GM18861 (cell line): ENCODE data around the gene TMEM86B.
"Not testable (repeated sequence)": the region's sequence is repeated elsewhere in the genome, so short reads cannot be mapped to it uniquely, and the experiment has no call there.

Experiments used
- ATAC-seq: cut with Tn5 transposase; IDR thresholded peaks from one replicate; pipeline ENCODE4 v1.9.1; 2021; ENCODE audit not compliant: unreplicated experiment

Gene TMEM86B

DNA sequence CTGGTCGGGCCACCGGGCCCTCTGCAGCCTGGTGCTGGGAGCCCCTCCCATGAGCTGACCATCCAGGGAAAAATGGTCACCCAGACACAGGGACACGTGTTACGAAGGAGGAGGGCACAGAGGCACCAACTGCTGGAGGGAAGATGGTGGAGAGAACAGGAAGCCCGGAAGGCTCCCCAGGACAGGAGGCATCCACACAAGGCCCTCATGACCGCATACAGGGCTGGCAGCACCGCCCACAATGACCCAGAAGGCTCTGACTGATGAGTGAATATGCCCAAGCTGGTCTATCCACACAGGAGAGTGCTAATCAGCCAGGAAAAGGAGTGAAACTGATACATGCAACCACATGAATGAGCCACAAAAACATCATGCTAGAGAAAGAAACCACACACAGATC is 14.0 kb upstream of the TMEM86B start:
- ATAC-seq = no peak

DNA sequence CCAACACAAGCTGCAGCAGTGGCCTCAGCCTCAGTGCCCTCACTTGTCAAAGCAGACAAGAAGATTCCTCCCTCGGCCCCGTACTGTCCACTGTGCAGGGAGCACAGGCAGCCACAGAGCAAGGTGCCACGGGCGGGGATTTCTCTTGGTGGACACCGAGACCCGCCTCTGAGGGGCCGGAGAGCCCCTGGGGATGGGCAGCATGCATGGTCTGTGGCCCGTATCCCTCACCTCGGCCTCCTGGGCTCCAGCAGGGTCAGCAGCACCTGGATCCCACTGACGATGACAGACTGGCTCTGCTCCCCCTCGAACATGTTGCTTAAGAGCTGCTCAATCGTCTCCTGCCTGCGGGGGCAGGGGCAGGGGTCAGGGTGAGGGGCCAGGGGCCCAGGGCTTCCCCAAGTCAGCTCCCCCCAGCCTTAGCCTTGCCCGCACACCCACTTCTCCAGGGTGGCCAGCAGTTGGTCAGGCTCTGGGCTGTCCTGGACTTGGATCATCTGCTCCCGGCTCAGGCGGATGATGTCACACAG is 13.4 kb upstream of the TMEM86B start:
- no peak for ATAC-seq

DNA sequence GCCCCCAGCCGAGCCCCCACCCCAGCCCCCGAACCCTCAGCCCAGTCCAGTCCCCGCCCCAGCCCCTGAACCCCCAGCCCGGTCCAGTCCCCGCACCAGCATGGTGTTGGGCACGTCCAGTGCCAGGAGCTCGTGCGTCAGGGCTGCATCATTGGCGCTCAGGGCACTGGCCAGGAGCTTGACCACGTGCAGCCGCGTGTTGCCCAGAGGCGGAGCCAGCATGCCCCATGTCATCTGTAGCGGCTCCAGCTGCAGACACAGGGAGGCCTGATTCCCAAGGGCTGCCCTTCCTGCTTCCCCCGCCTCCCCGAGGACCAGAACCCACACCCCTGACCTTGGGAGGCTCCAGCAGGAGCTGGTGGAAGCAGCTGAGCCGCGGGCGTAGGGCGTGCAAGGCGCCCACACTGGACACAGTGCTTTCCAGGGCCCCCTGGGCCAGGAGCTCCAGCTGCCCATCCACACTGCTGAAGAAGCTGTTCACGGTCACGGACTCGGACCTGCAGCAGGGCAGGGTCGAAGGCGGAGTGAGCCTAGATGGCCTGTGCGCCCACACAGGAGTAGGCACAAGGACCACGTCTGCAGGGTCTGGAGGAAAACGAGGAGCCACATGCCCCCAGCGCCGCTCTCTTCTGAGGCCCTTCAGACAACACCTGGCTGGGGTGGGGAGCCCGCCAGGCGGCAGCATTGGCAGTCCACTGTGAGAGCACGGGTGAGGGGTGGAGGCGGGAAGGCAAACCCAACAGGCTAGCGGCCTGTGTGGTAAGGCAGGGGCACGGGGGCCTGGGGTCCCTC is 12.8 kb upstream of the TMEM86B start:
- ATAC-seq = no peak

DNA sequence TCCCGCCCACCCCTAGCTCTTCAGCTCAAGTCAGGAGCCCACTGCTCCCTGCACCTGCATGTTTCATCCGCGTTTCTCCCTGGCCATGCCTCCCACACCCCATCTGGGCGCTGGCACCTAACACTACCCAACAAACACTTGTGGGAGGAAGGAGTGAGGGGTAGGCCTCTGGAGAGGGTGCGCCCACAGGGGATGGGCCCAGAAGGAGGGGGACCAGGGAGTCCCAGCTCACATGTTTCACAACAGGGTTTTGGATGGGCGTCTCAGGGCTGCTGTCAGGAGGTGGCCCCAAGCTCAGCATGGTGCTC is 12.1 kb upstream of the TMEM86B start:
- ATAC-seq = no peak

DNA sequence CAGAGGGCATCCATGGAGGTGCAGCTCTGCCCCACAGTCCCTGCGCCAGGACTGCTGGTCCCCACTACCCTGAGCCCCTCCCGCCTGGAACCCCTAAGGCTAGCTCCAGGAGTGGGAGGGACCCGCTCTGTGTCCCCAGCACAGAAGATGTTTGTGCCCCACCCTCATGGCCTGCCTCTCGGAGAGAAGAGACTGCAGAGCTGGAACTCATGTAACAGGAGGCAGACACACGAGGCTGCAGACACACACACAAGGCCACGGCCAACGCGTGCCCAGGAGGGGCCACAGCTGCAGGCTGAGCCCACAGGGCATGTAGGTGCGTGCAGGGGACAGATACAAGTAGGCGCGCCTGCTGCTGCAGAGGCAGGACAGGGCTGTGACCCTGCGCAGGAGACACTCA is 10.4 kb upstream of the TMEM86B start:
- ATAC-seq = no peak

DNA sequence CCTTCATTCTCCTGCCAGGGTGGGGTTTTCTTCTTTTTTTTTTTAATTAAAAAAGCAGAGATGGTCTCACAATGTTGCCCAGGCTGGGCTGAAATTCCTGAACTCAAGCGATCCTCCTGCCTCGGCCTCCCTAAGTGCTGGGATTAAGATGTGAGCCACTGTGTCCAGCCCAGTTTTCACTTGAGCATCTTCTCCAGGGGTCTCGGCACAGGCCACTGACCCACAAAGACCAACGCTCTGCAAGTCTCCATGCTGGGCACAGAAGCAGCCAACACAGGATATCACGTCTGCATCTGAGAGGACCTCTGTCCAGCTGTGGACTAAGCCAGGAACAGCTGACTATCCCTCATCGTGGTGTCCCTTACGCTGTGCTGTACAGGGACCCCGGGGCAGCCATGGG is 9.5 kb upstream of the TMEM86B start:
- ATAC-seq = no peak

DNA sequence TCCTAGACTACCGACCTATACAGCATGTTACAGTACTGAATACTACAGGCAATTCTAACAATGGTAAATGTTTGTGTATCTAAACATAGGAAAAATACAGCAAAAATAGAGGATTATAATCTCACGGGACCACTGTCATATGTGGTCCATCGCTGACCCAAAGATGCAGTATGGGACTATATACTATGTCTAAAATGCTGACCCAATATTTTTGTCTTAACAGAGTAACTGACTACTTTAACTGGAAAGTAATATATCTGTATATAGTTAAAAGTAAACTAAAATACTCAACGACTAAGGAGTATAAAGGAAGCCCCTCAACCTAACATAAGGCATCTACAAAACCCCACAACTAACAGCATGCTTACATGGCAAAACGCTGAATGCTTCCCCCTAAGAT is 4.4 kb upstream of the TMEM86B start:
- no peak for ATAC-seq

DNA sequence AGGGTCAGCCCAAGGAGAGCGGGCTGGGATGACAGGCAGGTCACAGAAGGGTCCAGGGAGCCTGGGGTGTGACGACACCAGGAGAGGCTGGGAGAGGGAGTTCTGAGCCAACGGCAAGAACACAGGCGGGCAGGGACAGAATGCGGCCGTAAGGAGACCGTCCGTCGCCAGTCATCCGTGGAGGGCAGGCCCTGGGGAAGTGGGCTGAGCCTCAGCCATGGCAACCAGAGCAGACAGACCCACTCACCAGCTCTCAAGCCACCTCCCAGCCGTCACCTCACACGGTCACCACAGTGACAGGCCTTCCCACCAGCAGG is 3.7 kb upstream of the TMEM86B start:
- no peak for ATAC-seq

DNA sequence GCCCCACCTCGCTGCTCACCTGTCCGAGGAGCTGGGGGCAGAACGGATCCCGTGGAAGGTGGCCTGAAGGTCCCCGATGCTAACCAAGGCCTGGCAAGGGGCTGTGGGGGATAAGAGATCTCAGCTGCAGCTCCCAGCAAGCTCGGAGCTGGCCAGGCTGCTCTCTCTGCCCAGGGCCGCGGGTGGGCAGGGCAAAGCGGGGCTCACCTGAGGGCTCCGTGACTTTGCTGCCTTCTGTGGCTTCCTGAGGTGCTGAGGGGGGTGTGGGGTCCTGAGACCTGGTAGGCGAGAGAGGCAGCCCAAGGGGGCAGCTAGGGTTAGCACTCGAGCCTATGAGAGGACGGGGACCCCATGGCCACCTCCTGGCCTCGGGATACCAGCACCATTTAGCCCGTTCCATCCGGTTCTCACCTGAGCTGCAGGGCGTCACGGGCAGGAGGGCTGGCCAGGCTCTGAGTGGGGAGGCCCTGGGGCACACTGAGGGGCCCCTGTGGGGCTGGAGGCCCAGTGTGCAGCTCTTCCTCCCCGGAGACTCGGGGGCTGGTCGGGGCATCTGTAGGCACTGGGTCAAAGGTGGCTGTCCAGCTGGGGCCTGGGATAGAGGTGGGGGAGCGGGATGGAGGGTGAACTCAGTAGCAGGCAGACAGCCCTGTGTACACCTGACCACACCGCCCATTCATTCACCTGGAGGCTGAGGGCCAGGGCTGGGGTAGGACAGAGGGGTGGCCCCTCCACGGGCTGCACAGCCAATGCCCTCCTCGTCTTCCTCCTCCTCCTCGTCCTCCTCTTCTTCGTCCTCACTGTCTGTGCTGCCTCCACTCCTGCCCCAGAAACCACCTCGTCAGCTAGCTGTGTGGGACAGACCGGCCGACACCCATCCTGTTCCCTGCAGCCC is 3.1 kb upstream of the TMEM86B start:
- no peak for ATAC-seq

DNA sequence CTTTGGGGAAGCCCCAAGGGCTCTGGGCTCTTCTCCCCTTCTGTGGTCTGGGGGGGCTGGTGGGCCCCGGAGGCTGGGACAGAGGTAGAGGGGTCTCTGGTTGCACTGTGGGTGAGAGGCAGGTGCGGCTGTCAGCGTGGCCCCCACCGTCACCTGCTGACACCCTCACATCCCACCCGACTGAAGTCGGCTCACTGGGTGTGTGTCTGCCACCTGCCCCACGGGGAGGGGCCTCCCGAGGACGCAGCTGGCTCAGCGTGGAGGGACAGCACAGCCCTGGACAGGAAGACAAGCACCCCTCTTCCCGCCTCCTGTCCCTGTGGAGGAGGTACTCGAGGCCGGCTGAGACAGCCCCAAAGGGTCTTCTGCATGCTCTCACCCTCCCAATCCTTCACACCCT is 2.2 kb upstream of the TMEM86B start:
- ATAC-seq = no peak

DNA sequence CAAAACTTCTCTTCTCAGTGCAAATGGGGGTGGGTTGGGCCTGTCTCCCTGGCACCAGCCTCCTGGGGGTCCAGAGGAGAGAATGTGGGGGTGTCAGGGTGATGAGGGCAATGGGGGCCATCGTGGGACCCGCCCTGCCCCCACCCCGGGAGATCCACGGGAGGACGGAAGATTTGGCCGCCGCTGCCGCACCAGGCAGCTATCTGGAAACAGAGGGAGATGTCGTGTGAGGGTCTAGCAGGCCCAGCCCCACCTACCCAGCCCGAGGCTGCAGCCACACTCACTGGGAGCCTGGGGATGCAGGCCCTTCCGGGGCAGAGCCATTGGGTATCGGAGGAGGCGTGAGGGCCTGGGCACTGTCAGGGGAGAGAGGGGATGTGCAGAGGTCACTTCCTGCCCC is 1.8 kb upstream of the TMEM86B start:
- no peak for ATAC-seq

DNA sequence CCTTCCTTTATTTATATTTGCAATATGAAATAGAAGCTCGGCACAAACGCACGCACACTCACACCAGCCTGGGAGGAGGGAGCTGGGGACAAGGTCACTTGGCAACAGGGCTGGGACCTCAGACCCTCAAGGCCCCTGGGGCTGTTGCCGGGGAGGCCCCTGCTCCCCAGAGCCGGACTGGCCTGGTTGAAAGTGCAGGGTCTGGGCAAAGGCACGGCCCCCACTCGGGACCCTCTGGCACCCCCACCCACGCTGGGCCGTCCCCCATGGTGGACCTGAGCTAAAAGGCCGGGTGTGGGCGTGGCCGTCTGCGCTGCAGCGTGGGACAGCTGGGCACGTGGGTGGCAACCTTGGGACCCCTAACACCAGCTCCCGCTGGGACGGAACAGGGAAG is 1.2 kb upstream of the TMEM86B start:
- ATAC-seq = no peak

DNA sequence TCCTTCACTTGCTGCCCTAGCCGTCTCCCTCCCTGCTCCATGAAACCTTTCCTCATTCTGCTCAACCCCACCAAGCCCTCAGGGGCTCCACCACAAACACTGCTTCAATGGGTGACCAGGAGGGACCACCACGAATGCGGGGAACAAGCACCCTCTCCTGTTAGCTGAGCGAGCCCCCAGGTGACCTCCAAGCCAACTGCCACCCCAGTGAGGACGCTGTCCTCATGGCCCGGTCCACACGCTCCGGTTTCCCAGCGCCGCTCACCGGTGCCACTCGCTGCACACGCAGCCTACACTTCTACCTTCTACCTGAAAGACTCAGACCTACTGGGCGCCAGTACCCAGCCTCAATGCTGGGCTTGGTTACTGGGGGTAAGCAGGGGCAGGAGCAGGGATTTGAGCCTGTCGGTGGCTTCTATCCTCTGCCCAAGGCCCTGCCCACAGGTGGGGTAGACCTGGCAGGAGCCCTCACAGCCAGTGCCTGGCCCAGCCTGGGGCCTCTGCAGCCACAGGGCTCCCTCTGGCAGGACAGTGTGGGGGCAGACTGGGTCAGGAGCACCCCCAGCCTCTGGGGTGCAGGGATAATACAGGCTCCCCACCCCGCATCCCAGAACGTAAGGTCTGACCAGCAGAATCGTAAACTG is 704 bp upstream of the TMEM86B start:
- ATAC-seq = no peak

DNA sequence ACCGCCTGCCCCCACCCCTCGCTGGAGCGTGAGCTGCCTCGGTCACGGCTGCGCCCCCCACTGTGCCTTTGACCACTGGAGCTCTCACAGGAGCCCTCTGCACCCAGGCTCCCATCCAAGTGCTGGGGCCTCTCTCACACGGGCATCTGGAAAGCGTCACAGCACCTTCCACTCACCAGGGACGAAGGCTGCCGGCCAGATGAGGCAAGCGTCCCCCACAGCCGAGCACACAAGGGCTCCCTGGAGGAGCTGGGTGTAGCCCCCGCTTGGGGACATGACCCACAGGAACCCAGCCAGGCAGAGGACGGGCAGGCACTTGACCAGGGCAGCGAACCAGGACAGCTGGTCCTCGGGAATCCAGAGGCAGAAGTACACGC is 560 bp downstream of the TMEM86B start:
- no peak for ATAC-seq

DNA sequence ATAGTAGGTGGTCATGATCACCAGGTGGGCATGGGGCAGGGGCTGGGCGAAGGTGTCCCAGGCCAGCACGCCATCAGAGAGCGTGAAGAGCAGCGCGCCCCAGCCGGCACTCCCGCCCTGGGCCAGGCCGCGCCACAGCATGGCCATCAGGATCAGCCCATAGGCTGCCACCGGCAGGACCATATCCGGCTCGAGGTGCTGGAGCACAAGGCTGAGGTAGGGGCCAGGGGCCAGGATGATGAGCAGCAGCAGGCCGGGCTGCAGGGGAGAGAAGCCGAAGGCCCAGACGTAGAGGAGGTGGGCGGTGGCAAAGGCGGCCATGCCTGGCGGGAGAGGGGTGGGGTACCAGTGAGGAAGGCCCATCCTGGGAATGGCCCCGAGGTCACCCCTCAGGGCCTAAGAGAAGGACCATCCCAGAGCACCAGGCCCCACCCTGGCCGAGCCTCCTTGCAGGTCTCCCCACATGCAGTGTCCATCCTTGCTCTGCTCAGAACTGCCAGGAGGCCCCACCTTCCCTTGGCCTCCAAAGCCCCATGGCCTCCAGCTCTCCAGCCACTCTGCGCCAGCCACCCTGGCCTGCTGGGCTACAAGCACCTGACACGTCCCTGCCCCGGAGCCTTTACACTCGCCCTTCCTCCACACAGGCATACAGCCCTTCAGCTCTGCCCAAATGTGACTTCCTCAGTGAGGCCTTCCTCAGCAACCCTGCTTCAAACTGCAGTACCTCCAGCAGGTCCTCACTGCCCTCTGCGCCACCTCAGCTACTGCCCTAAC is 1.1 kb downstream of the TMEM86B start:
- no peak for ATAC-seq

DNA sequence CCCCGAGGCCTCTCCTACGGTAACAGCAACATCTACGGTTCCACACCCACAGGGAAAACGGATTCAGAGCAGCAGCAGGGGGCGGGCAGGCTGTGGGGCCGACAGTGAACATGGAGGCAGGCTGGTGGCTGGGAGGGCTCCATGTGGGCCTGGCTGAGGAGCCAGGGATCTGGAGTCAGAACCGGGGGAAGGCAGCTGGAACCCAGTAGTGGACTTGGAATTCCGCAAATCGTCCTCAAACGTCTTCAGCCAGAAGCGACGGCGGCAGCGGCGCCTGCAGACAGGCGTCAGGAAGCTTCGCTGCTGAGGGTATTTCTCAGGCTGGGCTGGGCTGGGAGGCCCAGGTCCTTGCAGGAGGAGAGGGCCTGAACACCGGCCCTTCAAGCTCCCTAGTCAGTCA is 1.8 kb downstream of the TMEM86B start:
- ATAC-seq = no peak

DNA sequence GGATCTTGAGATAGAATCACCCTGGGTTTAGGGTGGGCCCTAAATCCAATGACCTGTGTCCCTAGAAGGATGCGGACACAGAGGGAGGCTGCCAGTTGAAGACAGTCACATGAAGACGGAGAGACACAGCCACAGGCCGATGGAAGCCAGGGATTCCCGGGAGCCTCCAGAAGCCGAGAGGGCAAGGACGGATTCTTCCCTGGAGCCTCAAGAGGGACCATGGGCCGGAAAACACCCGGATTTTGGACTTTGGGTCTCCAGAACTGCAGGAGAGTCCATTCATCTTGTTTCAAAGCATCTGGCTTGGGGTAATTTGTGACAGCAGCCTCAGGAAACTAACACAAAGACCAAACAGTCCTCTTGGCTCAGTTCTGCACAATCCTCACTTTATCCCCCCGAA is 2.3 kb downstream of the TMEM86B start:
- ATAC-seq = no peak

DNA sequence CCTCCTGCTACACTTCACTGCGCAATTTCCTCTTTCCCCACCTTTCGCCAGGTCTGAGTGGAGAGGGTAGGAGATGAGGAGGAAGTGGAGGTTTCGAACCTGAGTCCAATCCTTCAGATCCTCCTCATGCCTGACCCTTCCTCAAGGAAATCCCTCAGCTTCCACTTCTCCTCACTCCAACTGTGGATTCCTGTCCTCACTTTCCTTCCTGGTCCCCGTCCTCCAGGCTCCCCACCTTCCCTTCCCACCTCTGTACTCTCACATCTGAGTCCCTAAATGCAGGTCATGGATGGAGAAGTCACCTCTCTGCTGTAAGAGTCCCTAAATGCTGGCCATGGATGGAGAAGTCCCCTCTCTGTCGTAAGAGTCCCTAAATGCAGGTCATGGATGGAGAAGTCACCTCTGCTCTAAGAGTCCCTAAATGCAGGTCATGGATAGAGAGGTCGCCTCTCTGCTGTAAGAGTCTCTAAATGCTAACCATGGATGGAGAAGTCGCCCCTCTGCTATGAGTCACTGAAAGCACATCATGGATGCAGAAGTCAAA is 3.1 kb downstream of the TMEM86B start:
- ATAC-seq = no peak

DNA sequence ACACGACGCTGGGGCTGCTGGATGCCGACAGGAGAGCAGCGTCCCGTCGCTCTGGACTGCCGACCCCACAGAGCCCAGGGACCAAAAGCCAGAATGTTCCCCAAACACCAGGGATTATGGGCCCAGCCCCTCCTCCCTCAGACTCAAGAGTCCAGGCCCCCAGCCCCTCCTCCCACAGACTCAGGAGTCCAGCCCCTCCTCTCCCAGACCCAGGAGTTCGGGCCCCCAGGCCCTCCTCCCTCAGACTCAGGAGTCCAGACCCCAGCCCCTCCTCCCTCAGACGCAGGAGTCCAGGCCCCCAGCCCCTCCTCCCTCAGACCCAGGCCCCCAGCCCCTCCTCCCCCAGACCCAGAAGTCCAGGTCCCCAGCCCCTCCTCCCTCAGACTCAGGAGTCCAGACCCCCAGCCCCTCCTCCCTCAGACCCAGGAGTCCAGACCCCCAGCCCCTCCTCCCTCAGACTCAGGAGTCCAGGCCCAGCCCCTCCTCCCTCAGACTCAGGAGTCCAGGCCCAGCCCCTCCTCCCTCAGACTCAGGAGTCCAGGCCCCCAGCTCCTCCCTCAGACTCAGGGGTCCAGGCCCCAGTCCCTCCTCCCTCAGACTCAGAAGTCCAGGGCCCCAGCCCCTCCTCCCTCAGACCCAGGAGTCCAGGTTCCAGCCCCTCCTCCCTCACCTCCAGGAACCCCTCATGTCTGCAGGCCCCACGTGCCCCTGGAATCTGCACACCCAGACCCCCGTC is 3.7 kb downstream of the TMEM86B start:
- ATAC-seq = not testable (repeated sequence)

DNA sequence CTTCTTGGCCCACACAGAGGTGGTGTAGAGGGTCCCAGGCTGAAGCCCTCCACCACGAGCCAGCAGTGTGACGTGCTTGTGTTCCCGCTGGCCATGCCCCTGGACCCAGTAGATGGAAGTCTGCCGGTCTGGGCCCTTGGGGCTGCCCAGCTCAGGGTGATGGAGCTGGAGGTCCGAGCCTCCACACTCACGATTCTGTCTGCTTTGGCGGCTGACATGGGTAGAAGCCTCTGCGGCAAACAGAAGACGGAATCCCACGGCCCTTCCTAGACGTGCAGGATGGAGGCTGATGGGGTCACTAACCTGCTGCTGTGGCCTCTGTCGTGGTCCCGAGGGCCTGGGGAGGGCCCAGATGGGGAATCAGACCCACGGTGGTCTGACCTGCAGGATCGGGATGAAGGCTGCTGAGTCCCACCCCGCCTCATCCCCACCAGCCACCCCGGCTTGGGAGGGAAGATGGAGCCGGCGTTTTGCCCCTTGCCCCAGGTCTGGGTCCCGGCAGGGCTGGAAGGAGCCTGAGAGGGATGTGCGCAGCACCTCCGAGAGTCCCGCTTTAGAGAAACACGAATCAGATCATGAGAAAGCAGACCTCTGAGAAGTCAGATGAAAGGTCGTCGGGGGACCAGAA is 4.4 kb downstream of the TMEM86B start:
- no peak for ATAC-seq
